SK-MEL-5 (cell line): ENCODE results near the gene PPP2R5D. TPM values are rescaled to one million over a fixed set of nuclear protein-coding genes. Genes with fewer than 3 reads are reported as not detected.
"Not testable (repeated sequence)": the region's sequence is repeated elsewhere in the genome, so short reads cannot be mapped to it uniquely, and the experiment has no call there.

Source experiments
- DNase-seq: peaks from one replicate; pipeline ENCODE4 v3.0.0-alpha.2; 2016; ENCODE audit warnings: low read depth, low spot score
- in situ Hi-C: cut with HindIII; loops from 2 replicates; pipeline ENCODE4 v1.10.0; 2016; ENCODE audit warnings: low sequenced_read_pairs, high pct_unique_total_duplicates, low pct_unique_long_range_greater_than_20kb
- total RNA-seq: library from RNA; depleted of rRNA; stranded (reverse); fragments of >200 nt; shearing (Covaris generic); gene quantifications from 2 replicates; pipeline ENCODE4 v1.2.3, GENCODE V29; 2014

PPP2R5D gene
- total RNA-seq, 1 experiment from 2014 or later, result 39.1 TPM

- no peak for DNase-seq
- in situ Hi-C loops, result no loop called here
These were observed 4.7 kb upstream of the PPP2R5D start for GRCh38 chr6:42979523-42980177.

- DNase-seq, result no peak
- in situ Hi-C loops, result no loop called here
These were observed 2.5 kb upstream of the PPP2R5D start for GRCh38 chr6:42981836-42982235.

- in situ Hi-C loops, result no loop called here
- DNase-seq, result no peak
These were observed 630 bp downstream of the PPP2R5D start for GRCh38 chr6:42984924-42985475.

- in situ Hi-C loops, result no loop called here
- no peak for DNase-seq
These were observed 3.4 kb downstream of the PPP2R5D start for GRCh38 chr6:42987533-42988451.

GRCh38 chr6:42988486-42989020 is 4.2 kb downstream of the PPP2R5D start:
- DNase-seq, result peak; percentile 22
- in situ Hi-C loops, result no loop called here

GRCh38 chr6:42989923-42990322 is 5.6 kb downstream of the PPP2R5D start:
- in situ Hi-C loops, result no loop called here
- DNase-seq, result no peak

GRCh38 chr6:42993445-42993844 is 9.1 kb downstream of the PPP2R5D start:
- in situ Hi-C loops, result no loop called here

GRCh38 chr6:42996513-42996912 is 12.1 kb downstream of the PPP2R5D start:
- no peak for DNase-seq
- in situ Hi-C loops, result no loop called here

More at GRCh38 chr6:42993445-42993844, 9.1 kb downstream of the PPP2R5D start:
- no peak for DNase-seq

GRCh38 chr6:42998205-42998604 is 13.8 kb downstream of the PPP2R5D start:
- in situ Hi-C loops, DNase-seq: not testable (repeated sequence)

- in situ Hi-C loops, result no loop called here
- DNase-seq, result no peak
These were observed 17.5 kb downstream of the PPP2R5D start for GRCh38 chr6:43001843-43002242.

GRCh38 chr6:43005844-43006243 is 21.5 kb downstream of the PPP2R5D start:
- in situ Hi-C loops, result no loop called here
- no peak for DNase-seq

GRCh38 chr6:43006251-43006650 is 21.9 kb downstream of the PPP2R5D start:
- in situ Hi-C loops, result no loop called here
- no peak for DNase-seq

- no peak for DNase-seq
- in situ Hi-C loops, result no loop called here
These were observed 22.8 kb downstream of the PPP2R5D start for GRCh38 chr6:43007126-43007525.

GRCh38 chr6:43009124-43009523 is 24.8 kb downstream of the PPP2R5D start:
- in situ Hi-C loops, result no loop called here
- peak; percentile 60 for DNase-seq

GRCh38 chr6:43011207-43011606 is 26.8 kb downstream of the PPP2R5D start:
- in situ Hi-C loops, result no loop called here
- no peak for DNase-seq

- DNase-seq, result no peak
- in situ Hi-C loops, result no loop called here
These were observed 28.0 kb downstream of the PPP2R5D start for GRCh38 chr6:43012364-43012763.

- in situ Hi-C loops, result no loop called here
These were observed 28.9 kb downstream of the PPP2R5D start for GRCh38 chr6:43013097-43013842.

More at GRCh38 chr6:43013097-43013842, 28.9 kb downstream of the PPP2R5D start:
- DNase-seq, result no peak
